HFFc6 (cell line): ENCODE data around the gene CCDC158. TPM values are rescaled to one million over a fixed set of nuclear protein-coding genes. Genes with fewer than 3 reads are reported as not detected.

Source experiments
- DNase-seq: peaks from one replicate; pipeline ENCODE4 v3.0.0-alpha.2; 2018
- H3K27ac Mint-ChIP-seq: 2 replicates; pipeline ENCODE4 v1.8.0; 2020; ENCODE audit warnings: mild to moderate bottlenecking, mixed read lengths
- H3K27me3 Mint-ChIP-seq: 2 replicates; pipeline ENCODE4 v1.8.0; 2021; ENCODE audit warnings: mild to moderate bottlenecking, moderate library complexity, mixed read lengths; ENCODE audit not compliant: insufficient read depth
- H3K36me3 Mint-ChIP-seq: 2 replicates; pipeline ENCODE4 v1.8.0; 2021; ENCODE audit warnings: low read depth, mixed read lengths
- H3K4me1 Mint-ChIP-seq: 2 replicates; pipeline ENCODE4 v1.8.0; 2020; ENCODE audit warnings: low read depth, mixed read lengths
- H3K4me3 Mint-ChIP-seq: 2 replicates; pipeline ENCODE4 v1.8.0; 2020; ENCODE audit warnings: mild to moderate bottlenecking, moderate library complexity, mixed read lengths
- H3K9me3 Mint-ChIP-seq: 2 replicates; pipeline ENCODE4 v1.8.0; 2020; ENCODE audit warnings: mild to moderate bottlenecking, mixed read lengths
- CTCF ChIP-seq: fragments of 200-600 bp; sonication (generic); IDR thresholded peaks from 2 replicates; pipeline ENCODE4 v1.5.0; 2021; ENCODE audit warnings: antibody characterized with exemption, mild to moderate bottlenecking
- total RNA-seq, 6 experiments: library from RNA; stranded (reverse); fragmentation: NEBNext Ultra II Directional; extraction: Animal tissue kit (Norgen Biotek cat#: 25700); gene quantifications; 2 replicates in 1 of 6; 3 replicates in 5 of 6; pipeline ENCODE4 v1.2.3, GENCODE V29; 2021

Gene CCDC158
- total RNA-seq, 6 experiments from 2014 or later, result 0.05 TPM; not detected in 5

- Mint-ChIP-seq H3K9me3 (no peaks in the 10 kb centered on the region), H3K27me3 (peaks cover 23% of the 10 kb centered on the region), H3K4me3 (no peak overlapping the region), H3K4me1 (peaks cover 5% of the 10 kb centered on the region), H3K27ac (no peak overlapping the region), H3K36me3 (no peaks in the 10 kb centered on the region)
- peak; percentile 9 for DNase-seq
- TF ChIP-seq CTCF, result no peak
Observed at GRCh38 chr4:76339364-76339763, 81.6 kb downstream of the CCDC158 start.

- DNase-seq, result no peak
- Mint-ChIP-seq H3K36me3 (no peaks in the 10 kb centered on the region), H3K4me3 (no peak overlapping the region), H3K4me1 (no peaks in the 10 kb centered on the region), H3K27me3 (peaks cover 23% of the 10 kb centered on the region), H3K9me3 (no peaks in the 10 kb centered on the region), H3K27ac (no peak overlapping the region)
- TF ChIP-seq CTCF, result no peak
Observed at GRCh38 chr4:76334885-76335284, 86.1 kb downstream of the CCDC158 start.

GRCh38 chr4:76326515-76326914 is 94.4 kb downstream of the CCDC158 start:
- Mint-ChIP-seq H3K9me3 (peaks cover 35% of the 10 kb centered on the region), H3K4me1 (no peaks in the 10 kb centered on the region), H3K27me3 (peaks cover 7% of the 10 kb centered on the region), H3K36me3 (peaks cover 21% of the 10 kb centered on the region), H3K27ac (no peak overlapping the region), H3K4me3 (no peak overlapping the region)
- no peak for DNase-seq
- TF ChIP-seq CTCF, result no peak

GRCh38 chr4:76325072-76325471 is 95.9 kb downstream of the CCDC158 start:
- Mint-ChIP-seq H3K27me3 (peaks cover 13% of the 10 kb centered on the region), H3K36me3 (peaks cover 31% of the 10 kb centered on the region), H3K27ac (no peak overlapping the region), H3K4me3 (no peak overlapping the region), H3K9me3 (peaks cover 46% of the 10 kb centered on the region), H3K4me1 (no peaks in the 10 kb centered on the region)
- no peak for DNase-seq
- TF ChIP-seq CTCF, result no peak

GRCh38 chr4:76322236-76322635 is 98.7 kb downstream of the CCDC158 start:
- peaks cover 24% of the 10 kb centered on the region for H3K36me3 Mint-ChIP-seq
- H3K4me1 Mint-ChIP-seq, result no peaks in the 10 kb centered on the region
- H3K9me3 Mint-ChIP-seq, result peaks cover 40% of the 10 kb centered on the region
- no peak for DNase-seq
- peaks cover 15% of the 10 kb centered on the region for H3K27me3 Mint-ChIP-seq
- H3K27ac Mint-ChIP-seq, result no peak overlapping the region
- no peak overlapping the region for H3K4me3 Mint-ChIP-seq
- TF ChIP-seq CTCF, result no peak

- Mint-ChIP-seq H3K4me1 (no peaks in the 10 kb centered on the region), H3K27ac (no peak overlapping the region), H3K4me3 (no peak overlapping the region), H3K9me3 (peaks cover 29% of the 10 kb centered on the region), H3K27me3 (peaks cover 15% of the 10 kb centered on the region), H3K36me3 (peaks cover 11% of the 10 kb centered on the region)
- no peak for DNase-seq
- no peak for TF ChIP-seq CTCF
Observed at GRCh38 chr4:76316131-76316530, 104.8 kb downstream of the CCDC158 start.
